ENCODE results near the gene SNX22. TPM values are rescaled to one million over a fixed set of nuclear protein-coding genes. Genes with fewer than 3 reads are reported as not detected.

The SNX22 gene
- total and polyA plus RNA-seq, 9 of the 15 experiments (the other 6 are each of a cell fraction or from before 2014, with no cell fraction given) = 0.91 to 3.0 (median 2.0) TPM

- TF ChIP-seq SPI1 (IDR thresholded peaks at IDR 0.05; ENCODE audit: borderline replicate concordance, low read depth, low read length) (no peak), ZNF347 (CRISPR knock-in tag; IDR thresholded peaks at IDR 0.05; ENCODE audit: low read depth) (no peak), ZFX (CRISPR knock-in tag; IDR thresholded peaks at IDR 0.05) (no peak), NEUROD1 (IDR thresholded peaks at IDR 0.05; ENCODE audit: borderline replicate concordance, low read depth, low read length, partially characterized antibody) (peak; percentile 62), BRF1 (IDR thresholded peaks at IDR 0.05; ENCODE audit: borderline replicate concordance, extremely low read depth, insufficient read length) (no peak), CREBBP (IDR thresholded peaks at IDR 0.05; ENCODE audit: low read depth, low read length) (no peak), ZKSCAN3 (CRISPR knock-in tag; IDR thresholded peaks at IDR 0.05) (no peak), ZNF512 (tag; IDR thresholded peaks at IDR 0.05) (no peak), NFE2 (IDR thresholded peaks at IDR 0.05; ENCODE audit: low read depth) (0 out of 2 replicates have a peak, but pooled peaks have one; percentile 13), BCOR (IDR thresholded peaks at IDR 0.05) (peak; percentile 38; the same call in 1 of the 2 replicates), CHD1 (IDR thresholded peaks at IDR 0.05; ENCODE audit: low read length) (no peak), BHLHE40 (IDR thresholded peaks at IDR 0.05; ENCODE audit: low read length) (no peak)
- TF ChIP-seq, protein P1, sequence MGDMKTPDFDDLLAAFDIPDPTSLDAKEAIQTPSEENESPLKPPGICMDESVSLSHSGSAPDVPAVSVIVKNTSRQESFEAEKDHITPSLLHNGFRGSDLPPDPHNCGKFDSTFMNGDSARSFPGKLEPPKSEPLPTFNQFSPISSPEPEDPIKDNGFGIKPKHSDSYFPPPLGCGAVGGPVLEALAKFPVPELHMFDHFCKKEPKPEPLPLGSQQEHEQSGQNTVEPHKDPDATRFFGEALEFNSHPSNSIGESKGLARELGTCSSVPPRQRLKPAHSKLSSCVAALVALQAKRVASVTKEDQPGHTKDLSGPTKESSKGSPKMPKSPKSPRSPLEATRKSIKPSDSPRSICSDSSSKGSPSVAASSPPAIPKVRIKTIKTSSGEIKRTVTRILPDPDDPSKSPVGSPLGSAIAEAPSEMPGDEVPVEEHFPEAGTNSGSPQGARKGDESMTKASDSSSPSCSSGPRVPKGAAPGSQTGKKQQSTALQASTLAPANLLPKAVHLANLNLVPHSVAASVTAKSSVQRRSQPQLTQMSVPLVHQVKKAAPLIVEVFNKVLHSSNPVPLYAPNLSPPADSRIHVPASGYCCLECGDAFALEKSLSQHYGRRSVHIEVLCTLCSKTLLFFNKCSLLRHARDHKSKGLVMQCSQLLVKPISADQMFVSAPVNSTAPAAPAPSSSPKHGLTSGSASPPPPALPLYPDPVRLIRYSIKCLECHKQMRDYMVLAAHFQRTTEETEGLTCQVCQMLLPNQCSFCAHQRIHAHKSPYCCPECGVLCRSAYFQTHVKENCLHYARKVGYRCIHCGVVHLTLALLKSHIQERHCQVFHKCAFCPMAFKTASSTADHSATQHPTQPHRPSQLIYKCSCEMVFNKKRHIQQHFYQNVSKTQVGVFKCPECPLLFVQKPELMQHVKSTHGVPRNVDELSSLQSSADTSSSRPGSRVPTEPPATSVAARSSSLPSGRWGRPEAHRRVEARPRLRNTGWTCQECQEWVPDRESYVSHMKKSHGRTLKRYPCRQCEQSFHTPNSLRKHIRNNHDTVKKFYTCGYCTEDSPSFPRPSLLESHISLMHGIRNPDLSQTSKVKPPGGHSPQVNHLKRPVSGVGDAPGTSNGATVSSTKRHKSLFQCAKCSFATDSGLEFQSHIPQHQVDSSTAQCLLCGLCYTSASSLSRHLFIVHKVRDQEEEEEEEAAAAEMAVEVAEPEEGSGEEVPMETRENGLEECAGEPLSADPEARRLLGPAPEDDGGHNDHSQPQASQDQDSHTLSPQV (IDR thresholded peaks at IDR 0.05) = peak; percentile 64; the same call in 1 of the 2 replicates
- TF ChIP-seq, protein P2, sequence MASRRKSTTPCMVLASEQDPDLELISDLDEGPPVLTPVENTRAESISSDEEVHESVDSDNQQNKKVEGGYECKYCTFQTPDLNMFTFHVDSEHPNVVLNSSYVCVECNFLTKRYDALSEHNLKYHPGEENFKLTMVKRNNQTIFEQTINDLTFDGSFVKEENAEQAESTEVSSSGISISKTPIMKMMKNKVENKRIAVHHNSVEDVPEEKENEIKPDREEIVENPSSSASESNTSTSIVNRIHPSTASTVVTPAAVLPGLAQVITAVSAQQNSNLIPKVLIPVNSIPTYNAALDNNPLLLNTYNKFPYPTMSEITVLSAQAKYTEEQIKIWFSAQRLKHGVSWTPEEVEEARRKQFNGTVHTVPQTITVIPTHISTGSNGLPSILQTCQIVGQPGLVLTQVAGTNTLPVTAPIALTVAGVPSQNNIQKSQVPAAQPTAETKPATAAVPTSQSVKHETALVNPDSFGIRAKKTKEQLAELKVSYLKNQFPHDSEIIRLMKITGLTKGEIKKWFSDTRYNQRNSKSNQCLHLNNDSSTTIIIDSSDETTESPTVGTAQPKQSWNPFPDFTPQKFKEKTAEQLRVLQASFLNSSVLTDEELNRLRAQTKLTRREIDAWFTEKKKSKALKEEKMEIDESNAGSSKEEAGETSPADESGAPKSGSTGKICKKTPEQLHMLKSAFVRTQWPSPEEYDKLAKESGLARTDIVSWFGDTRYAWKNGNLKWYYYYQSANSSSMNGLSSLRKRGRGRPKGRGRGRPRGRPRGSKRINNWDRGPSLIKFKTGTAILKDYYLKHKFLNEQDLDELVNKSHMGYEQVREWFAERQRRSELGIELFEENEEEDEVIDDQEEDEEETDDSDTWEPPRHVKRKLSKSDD (conservative IDR thresholded peaks at IDR 0.05; ENCODE audit: low read length) = no peak
- TF ChIP-seq, protein P3, sequence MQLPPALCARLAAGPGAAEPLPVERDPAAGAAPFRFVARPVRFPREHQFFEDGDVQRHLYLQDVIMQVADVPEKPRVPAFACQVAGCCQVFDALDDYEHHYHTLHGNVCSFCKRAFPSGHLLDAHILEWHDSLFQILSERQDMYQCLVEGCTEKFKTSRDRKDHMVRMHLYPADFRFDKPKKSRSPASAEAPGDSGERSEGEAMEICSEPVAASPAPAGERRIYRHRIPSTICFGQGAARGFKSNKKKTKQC (CRISPR knock-in tag; IDR thresholded peaks at IDR 0.05) = no peak
These were observed 4.4 kb upstream of the SNX22 start (continued) for GRCh38 chr15:64146885-64147681.

Measured in K562 (cell line).